Mucosa of descending colon (tissue), 3 donors: ENCODE measurements around the gene KAZN. TPM values are rescaled to one million over a fixed set of nuclear protein-coding genes. Genes with fewer than 3 reads are reported as not detected.

Source experiments
- ATAC-seq: fragments of 200-7000 bp; cut with Tn5 transposase; one replicate; pipeline ENCODE4 v1.9.1; 2020; ENCODE audit warnings: mild to moderate bottlenecking, moderate library complexity
- DNase-seq, 3 donors: peaks; one replicate each; pipeline ENCODE4 v3.0.0-alpha.2; 2020
- H3K36me3 ChIP-seq: fragments of 200-600 bp; one replicate; pipeline ENCODE4 v1.8.0; 2021; ENCODE audit warnings: low read depth, mild to moderate bottlenecking
- H3K4me1 ChIP-seq: fragments of 200-600 bp; one replicate; pipeline ENCODE4 v1.8.0; 2021; ENCODE audit warnings: low read depth, mild to moderate bottlenecking
- H3K4me3 ChIP-seq: fragments of 200-600 bp; one replicate; pipeline ENCODE4 v1.8.0; 2021; ENCODE audit warnings: mild to moderate bottlenecking
- H3K9me3 ChIP-seq: fragments of 200-600 bp; one replicate; pipeline ENCODE4 v1.8.0; 2021; ENCODE audit warnings: mild to moderate bottlenecking
- CTCF ChIP-seq: fragments of 200-600 bp; IDR thresholded peaks from one replicate; pipeline ENCODE4 v1.8.0; 2022; ENCODE audit warnings: antibody characterized with exemption, mild to moderate bottlenecking
- intact Hi-C, 2 donors: fragments of 100-400 bp; cut with DNase I in 1 of 2; cut with micrococcal nuclease in 1 of 2; formaldehyde crosslinking; loops; one replicate each; pipeline versions ENCODE4 v1.11.0 to v1.11.1; 2022; cut with DNase I, micrococcal nuclease
- total RNA-seq, 3 donors: library from RNA; stranded (reverse); fragmentation: NEBNext Ultra II Directional in 2 of 3; extraction: Animal tissue kit (Norgen Biotek cat#: 25700) in 2 of 3; gene quantifications; one replicate each; pipeline versions ENCODE4 v1.2.1 to v1.2.4, GENCODE V29; 2021 to 2023
- donor health status: DM: no; HTN: no; CAD: no; lungs with moderate emphysema.
- donor health status: DM: no; HTN: no; CAD: no.
- donor health status: DM: no; HTN: yes; CAD: no.

Gene KAZN
- total RNA-seq, 3 donors from 2014 or later, result 9.7 to 21.9 (median 15.8) TPM

- no peak for TF ChIP-seq CTCF
- Histone ChIP-seq H3K36me3 (no peaks in the 10 kb centered on the region), H3K4me3 (no peak overlapping the region), H3K4me1 (peaks cover 11% of the 10 kb centered on the region), H3K9me3 (no peaks in the 10 kb centered on the region)
- intact Hi-C loops, result no loop called here
- no peak for DNase-seq
- no peak for ATAC-seq
These were observed 562.1 kb downstream of the KAZN start for GRCh38 chr1:15160626-15161025.

- Histone ChIP-seq H3K36me3 (no peaks in the 10 kb centered on the region), H3K9me3 (no peaks in the 10 kb centered on the region), H3K4me1 (peaks cover 6% of the 10 kb centered on the region), H3K4me3 (no peak overlapping the region)
- DNase-seq (no peak), ATAC-seq (no peak)
- no peak for TF ChIP-seq CTCF
- intact Hi-C loops, result no loop called here
These were observed 568.9 kb downstream of the KAZN start for GRCh38 chr1:15167386-15167785.
